RPMI7951 (cell line): ENCODE measurements around the gene SH3BP2. TPM values are rescaled to one million over a fixed set of nuclear protein-coding genes. Genes with fewer than 3 reads are reported as not detected.

ENCODE experiments used
- DNase-seq: peaks from one replicate; pipeline ENCODE4 v3.0.0-alpha.2; 2012; ENCODE audit warnings: low read depth
- total RNA-seq: library from RNA; depleted of rRNA; stranded (reverse); fragments of >200 nt; shearing (Covaris generic); gene quantifications from 2 replicates; pipeline ENCODE4 v1.2.3, GENCODE V29; 2014; rRNA removed

The SH3BP2 gene
- total RNA-seq = 22.0 and 24.8 TPM in 2 replicates

GRCh38 chr4:2792711-2793585 is at the start of gene SH3BP2:
Gene SH3BP2 (plus strand): TSS chr4:2793085. CDS start chr4:2820618, 27,533 bp downstream.
- DNase-seq = peak; percentile 74

GRCh38 chr4:2743518-2744445 is 49.1 kb upstream of the SH3BP2 start:
- DNase-seq = no peak

- DNase-seq = no peak
These were observed 48.2 kb upstream of the SH3BP2 start for GRCh38 chr4:2744576-2745270.

- no peak for DNase-seq
These were observed 47.4 kb upstream of the SH3BP2 start for GRCh38 chr4:2745516-2745915.

- DNase-seq = peak; percentile 92
These were observed 46.7 kb upstream of the SH3BP2 start for GRCh38 chr4:2745981-2746806.

- no peak for DNase-seq
These were observed 45.8 kb upstream of the SH3BP2 start for GRCh38 chr4:2746891-2747695.

GRCh38 chr4:2750719-2751605 is 41.9 kb upstream of the SH3BP2 start:
- no peak for DNase-seq

GRCh38 chr4:2753436-2753835 is 39.4 kb upstream of the SH3BP2 start:
- no peak for DNase-seq

GRCh38 chr4:2754848-2755819 is 37.8 kb upstream of the SH3BP2 start:
- DNase-seq = no peak

GRCh38 chr4:2755821-2756690 is 36.8 kb upstream of the SH3BP2 start, which contains the start of gene TNIP2:
Gene TNIP2 (minus strand): TSS chr4:2756336. CDS start chr4:2756289, 47 bp downstream.
- peak; percentile 82 for DNase-seq

GRCh38 chr4:2756691-2757350 is 36.1 kb upstream of the SH3BP2 start:
- no peak for DNase-seq

- no peak for DNase-seq
These were observed 35.5 kb upstream of the SH3BP2 start for GRCh38 chr4:2757426-2757825.

- DNase-seq = no peak
These were observed 31.6 kb upstream of the SH3BP2 start for GRCh38 chr4:2761035-2761923.

- no peak for DNase-seq
These were observed 30.8 kb upstream of the SH3BP2 start for GRCh38 chr4:2762048-2762447.
